ENCODE data around the gene OLFML2A.
"Not testable (repeated sequence)": the region's sequence is repeated elsewhere in the genome, so short reads cannot be mapped to it uniquely, and the experiment has no call there.

Gene OLFML2A

DNA sequence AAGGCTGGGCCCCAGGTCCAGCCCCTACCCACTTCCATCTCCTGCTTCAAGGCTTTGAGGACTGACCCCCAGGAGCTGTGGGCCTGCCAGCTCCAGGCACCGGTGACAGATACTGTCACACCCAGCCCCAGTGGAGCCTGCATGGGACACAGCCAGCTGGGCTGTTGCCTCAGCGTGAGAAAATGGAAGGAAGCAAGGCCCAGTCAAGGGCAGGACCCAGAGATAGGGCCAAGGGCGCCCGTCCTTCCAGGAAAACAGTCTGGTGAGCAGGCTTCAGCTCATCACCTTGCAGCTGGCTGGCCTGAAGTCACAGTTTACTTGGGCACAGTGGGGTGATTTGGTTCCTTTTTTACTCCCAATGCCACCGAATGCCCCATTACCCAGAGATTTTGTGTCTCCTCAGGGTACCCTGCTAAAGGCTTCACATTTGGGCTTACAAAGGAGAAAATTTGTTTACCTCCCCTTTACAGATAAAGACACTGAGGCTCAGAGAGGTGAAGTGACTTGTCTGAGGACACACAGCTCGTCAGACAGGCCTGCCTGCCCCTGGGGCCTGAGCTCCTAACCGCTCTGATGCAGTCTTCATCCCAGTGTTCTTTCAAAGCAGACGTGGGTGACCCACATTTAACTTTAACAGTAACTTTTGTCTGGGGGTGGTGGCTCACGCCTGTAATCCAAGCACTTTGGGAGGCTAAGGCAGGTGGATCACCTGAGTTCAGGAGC lies 54.9 kb downstream of the OLFML2A start:
- DNase-seq, result no peak

DNA sequence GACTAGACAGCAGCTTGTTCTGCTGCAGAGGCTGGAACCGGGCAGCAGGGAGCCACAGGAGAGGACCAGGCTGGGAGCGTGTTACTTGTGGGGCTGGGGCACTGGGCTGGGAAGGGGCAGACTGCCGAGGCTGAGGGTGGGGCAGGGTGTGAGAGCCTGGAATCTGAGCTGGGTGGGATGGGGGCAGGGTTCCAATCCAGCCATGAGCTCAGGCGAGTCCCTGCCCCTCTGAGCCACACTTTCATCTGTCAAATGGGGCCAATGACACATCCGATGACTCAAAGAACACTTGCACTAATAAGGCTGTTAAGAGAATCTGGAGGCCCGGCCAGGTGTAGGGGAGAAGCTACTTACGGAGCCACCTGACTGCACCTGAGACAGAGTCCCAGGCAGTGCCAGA lies 57.7 kb downstream of the OLFML2A start:
- no peak for DNase-seq

DNA sequence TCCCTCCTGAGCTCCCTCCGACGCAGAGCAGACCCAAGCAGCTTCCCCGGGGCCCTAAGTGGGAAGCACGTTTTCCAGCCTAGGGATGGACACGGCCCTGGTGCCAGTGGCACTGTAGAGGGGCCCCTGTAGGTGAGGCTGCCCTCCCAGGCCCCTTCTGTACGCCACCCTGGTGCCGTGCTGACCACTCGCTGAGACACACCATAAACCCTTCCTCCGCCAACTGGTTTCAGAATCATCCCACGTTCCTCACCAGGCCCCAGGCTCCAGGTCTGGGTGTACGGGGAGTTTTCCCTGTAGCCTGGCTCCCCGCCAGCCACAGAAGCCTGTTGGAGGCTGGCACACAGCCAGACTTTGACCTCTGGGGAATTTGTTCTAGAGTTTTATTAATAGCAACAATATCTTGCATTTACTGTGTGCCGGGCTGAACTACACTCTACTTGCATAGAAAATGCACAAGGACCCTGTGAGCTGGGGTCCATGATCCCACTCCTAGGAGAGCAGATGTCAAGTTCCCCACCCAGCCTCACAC lies 58.2 kb downstream of the OLFML2A start:
- DNase-seq, result peak; percentile 82

DNA sequence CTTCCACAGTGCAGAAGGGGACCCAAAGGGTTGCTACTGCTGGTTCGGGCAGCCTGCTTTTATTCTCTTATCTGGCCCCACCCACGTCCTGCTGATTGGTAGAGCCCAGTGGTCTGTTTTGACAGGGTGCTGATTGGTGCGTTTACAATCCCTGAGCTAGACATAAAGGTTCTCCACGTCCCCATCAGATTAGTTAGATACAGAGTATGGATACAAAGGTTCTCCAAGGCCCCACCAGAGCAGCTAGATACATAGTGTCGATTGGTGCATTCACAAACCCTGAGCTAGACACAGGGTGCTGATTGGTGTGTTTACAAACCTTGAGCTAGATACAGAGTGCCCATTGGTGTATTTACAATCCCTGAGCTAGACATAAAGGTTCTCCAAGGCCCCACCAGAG lies 61.2 kb downstream of the OLFML2A start:
- not testable (repeated sequence) for DNase-seq

DNA sequence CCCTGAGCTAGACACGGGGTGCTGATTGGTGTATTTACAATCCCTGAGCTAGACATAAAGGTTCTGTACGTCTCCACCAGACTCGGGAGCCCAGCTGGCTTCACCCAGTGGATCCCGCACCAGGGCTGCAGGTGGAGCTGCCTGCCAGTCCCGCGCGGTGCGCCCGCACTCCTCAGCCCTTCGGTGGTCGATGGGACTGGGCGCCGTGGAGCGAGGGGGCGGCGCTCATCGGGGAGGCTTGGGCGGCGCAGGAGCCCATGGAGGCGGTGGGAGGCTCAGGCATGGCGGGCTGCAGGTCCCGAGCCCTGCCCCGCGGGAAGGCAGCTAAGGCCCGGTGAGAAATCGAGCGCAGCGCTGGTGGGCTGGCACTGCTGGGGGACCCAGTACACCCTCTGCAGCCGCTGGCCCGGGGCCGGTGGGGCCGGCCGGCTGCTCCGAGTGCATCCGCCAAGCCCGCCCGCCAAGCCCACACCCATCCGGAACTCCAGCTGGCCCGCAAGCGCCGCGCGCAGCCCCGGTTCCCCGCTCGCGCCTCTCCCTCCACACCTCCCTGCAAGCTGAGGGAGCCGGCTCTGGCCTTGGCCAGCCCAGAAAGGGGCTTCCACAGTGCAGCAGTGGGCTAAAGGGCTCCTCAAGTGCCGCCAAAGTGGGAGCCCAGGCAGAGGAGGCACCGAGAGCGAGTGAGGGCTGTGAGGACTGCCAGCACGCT lies 61.8 kb downstream of the OLFML2A start:
- DNase-seq, result not testable (repeated sequence)

DNA sequence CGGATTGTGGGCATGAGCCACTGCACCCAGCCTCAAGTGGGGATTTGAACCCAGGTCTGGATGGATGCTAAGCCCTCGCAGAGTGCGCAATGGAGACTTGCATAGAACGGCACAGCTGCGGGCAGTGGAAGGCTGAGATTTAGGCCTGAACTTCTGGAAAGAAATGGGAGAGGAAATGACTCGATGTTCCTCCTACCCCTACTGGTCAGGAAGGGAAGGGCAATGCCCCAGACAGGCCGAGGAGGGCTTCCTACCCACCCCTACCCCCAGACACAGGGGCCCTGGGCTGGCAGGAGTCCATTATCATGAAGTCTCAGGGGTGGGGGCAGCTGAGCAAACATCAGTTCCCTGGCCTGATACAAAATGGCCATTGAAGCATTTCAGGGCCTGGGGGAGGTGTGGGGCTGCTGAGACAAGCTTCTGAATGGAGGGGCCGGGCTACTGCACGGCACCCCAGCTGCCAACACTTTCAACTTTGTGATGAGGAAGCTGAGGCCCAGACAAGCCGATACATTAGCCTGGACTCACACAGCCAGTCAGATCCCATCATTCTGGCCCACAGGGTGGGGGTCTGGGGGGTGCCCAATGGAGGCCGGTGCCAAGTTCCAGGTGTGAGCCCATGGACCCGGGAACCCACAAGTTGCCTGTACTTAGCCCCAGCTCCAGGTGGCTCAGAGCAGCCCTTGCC lies 62.8 kb downstream of the OLFML2A start:
- no peak for DNase-seq

DNA sequence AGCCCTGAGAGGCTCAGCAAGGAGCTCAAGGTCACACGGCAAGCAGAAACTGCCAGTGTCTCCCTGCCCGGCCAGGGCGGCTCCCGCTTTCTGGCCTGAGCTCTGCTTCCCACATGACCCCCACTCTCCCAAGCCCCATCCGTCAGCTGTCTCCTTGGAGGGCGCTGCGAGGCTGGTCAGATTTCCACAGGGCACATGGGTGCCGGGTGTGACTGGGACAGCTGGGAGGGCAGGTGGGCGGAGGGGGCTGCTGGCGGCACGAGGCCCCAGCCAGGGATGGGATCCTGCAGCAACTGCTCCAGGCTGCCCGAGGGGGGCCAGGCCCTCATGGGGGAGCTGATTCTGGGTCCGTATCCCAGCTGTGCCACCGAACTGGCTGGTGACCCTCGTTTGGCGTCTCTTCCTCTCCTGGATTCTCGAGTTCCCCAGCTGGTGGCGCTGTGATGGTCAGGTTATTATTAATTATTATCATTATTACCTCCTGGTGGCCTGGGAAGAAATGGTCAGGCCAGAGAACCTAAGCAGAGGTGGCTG lies 63.4 kb downstream of the OLFML2A start:
- DNase-seq, result no peak

DNA sequence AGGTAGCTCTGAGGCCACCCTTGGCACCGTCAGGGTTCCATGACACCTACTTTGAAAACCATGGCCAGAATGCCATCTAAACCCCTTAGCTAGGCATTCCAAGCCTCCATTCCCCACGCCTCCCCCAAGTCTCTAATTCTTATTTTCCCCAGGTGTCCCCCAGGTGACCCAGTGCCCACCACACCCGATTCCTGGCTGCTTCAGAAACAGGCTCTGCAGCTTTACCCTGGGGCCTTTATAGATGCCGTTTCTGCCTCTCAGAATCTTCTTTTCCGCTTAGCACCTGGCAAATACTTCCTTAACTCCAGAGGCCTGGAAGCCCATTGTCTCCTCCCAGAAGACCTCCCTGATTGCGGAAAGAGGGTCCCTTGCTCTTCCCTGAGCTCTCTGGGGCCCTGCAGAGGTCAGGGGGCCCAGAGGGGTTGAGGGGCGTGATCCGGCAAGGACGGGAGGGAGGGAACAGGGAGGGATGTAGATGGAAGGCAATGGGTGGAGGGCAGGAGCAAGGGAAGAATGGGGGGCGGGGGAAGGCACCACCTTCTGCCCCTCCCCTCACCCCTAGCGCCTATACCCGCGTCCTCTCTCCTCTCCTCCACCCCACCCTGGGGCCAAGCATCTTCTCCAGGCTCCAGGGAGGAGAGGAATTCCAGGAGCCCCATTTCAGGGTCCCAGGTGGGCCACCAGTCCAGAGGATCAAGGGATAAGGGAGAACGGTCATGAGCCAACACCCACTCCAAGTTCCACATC lies 64.3 kb downstream of the OLFML2A start:
- DNase-seq, result no peak

DNA sequence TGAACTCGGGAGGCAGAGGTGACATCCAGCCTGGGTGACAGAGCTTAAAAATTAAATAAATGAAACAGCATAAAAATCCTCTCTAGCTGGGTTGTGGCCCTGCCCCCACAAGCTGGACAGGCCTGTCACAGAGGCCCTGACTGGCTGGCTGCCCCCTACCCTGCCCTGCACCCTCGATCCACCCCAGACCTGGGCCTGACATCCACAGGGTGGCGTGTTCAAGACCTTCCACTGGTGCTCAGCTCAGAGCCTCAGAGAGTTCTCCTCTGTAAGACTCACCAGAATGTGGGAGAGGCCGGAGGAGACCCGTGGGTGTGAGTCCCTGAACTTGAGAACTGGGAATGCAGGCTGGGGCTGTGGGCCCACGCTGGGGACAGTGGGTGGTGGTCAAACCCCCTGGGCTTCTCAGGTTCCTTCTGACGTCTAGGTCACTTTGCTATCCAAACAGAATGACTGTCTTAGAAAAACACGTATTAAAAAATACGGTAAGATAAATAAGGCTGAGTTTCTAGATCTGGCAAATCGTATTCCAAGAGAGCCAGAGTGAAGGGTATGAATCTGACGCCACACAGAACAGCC lies 66.6 kb downstream of the OLFML2A start:
- no peak for DNase-seq

DNA sequence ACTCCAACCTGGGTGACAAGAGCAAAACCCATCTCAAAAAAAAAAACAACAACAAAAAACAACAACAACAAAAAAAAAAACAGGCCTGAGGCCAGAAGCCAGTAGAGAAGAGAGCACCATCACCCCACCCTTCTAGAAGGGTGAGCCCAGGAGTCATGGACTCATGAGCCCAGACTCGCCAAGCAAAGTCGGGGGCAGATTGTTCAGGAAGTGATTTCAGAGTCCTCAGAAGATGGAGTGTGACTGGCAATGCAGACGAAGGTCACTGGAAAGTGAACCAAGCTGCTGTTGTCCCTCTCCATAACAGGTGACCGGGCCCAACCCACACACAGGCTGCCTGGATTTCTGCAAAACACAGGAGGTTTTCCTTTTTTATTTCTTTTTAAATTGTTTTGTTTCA lies 67.4 kb downstream of the OLFML2A start:
- no peak for DNase-seq

DNA sequence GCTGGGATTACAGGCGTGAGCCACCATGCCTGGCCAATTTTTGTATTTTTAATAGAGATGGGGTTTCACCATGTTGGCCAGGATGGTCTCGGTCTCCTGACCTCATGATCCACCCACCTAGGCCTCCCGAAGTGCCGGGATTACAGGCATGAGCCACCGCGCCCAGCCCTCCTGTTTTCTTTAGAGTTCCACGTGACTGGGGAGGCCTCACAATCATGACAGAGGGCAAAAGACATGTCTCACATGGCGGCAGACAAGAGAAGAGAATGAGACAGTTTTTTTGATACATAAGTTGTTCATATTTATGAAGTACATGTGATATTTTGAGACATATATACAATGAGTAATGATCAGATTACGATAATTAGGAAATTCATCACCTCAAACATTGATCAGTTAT lies 69.5 kb downstream of the OLFML2A start:
- not testable (repeated sequence) for DNase-seq

DNA sequence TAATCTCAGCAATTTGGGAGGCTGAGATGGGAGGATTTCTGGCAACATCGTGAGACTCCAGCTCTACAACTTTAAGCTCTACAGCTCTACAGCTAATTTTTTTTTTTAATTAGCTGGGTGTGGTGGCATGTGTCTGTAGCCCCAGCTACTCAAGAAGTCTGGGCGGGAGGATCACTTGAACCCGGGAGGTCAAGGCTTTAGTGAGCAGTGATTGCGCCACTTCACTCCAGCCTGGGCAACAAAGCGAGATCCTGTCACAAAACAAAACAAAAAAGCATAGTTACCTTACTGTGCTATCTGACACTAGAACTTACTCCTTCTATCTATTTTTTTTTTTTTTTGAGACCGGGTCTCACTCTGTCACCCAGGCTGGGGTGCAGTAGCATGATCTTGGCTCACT lies 70.0 kb downstream of the OLFML2A start:
- DNase-seq, result no peak

DNA sequence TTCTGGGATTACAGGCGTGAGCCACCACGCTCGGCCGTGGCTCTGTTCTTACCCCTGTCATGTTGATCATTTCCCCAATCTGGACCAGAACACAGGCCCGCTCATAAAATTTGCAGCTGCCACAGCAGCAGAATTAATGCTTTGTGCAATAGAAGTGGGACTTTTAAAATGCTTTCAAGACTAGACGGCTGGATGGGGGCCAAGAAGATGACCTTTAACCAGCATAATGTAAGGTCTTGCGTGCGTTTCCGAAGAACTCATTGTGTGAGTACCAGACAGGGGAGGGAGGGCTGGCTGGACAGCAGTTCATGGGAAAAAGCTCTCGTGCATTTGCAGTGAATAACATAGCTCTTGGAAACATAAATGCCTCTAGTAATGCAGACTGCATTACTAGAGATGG lies 72.9 kb downstream of the OLFML2A start:
- DNase-seq, result no peak

DNA sequence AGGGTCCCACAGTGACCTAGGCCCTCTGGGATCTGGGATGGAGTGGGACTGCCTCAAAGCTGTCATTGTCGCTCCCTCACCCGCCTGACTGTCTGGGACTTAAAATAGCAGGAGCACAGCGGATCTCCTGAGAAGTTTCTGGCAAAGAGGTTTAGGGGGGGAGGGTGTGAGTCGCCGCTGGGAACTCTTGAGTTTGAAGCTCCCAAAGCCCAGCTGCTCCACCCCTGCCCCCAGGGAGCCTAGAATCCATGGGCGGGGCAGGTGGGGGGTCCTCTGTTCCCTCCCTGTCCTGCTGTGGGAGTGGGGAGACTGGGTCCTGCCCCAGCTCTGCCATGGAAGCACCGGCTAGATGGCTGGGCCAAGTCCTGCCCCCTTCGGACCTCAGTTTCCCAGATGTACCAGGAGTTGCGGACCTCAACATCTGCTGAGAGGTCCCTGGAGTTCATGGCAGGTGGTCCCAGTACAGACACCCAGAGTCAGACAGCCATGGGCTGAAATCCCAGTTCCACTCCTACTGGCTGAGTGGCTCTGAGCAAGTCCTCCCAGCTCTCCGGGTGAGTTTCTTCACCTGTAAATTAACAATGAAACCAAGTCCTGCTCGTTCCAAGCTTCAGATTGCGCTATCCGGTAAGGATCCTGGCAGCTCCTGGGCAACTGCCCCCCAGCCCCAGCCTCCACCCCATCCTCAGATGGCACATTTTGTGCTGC lies 75.3 kb downstream of the OLFML2A start:
- DNase-seq, result no peak

DNA sequence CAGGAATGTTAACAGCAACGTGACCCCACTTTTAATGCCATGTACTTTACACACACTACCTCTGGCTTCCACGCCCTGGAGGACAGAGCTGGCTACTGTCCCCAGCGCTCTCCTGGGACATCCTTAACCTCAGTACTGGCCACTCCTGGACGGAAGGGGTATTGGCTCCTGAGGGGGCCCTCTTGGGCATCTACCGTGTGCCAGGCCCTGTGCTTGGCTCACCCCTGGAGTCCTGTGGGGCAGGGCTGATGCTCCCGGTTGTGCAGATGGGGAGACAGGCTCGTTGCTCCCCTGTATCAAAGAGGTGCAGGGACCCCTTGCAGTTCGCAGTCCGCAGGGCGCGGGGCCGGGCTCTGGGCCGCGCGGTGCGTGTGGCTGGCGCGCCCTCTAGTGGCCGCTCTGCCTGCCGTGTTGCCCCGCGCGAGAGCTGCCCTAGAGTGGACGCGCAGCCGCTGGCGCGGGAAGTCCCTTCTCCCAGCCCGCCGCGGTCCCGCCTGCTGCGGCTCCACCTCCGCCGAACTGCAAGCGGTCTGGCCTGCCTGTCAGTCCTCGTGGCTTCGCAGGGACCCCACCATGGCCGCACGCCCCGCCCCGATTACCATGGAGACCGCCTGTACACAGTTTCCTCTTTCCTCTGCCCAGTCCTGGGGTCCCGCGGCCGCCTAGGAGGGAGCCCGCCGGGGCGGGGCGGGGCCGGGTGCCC lies 76.0 kb downstream of the OLFML2A start, which contains the start of gene WDR38:
TSS of gene WDR38 (plus strand) at position 632 of the 703 bp plus-strand sequence. CDS start 72 bp downstream, outside the sequence.
- DNase-seq, result no peak

DNA sequence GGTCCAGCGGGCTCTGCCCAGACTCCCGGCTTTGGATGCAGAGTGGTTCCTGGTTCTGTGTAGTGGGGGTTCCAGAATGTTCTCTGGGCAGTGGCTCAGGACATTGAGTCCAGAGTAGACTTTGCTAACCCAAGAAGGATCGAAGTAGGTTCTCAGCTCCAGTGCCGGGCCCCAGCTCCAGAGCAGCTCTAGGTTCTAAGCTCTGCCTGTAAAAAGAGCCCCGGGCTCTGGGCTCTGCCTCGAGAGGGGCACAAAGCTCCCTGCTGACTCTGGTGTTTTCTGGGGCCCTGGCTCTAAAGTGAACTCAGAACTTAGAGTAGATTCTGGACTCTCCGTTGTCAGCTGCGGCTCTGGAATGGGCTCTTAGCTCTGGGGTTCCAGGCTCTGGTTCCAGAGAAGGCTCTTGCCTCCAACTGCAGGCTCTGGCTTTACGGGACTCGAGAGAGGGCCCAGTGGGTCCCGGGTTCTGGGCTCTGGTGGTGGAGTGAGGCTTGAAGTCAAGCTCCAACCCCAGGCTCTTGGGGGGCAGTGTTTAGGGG lies 76.7 kb downstream of the OLFML2A start:
- no peak for DNase-seq

DNA sequence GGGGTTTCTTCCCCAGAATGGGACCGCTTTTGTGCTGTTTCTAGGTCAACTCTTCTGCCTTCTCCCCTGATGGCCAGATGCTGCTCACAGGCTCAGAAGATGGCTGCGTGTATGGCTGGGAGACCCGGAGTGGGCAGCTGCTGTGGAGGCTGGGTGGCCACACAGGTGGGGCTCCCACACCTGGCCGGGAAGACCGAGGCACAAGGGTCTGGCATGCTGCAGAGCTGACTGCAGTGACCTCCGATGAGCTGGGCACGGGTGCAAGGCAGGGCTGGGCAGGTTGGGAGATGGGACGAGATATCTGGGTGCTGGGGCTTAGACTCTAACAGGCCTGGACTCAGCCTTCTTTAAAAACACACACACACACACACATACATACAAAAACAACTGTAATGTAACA lies 77.2 kb downstream of the OLFML2A start:
- DNase-seq, result no peak

DNA sequence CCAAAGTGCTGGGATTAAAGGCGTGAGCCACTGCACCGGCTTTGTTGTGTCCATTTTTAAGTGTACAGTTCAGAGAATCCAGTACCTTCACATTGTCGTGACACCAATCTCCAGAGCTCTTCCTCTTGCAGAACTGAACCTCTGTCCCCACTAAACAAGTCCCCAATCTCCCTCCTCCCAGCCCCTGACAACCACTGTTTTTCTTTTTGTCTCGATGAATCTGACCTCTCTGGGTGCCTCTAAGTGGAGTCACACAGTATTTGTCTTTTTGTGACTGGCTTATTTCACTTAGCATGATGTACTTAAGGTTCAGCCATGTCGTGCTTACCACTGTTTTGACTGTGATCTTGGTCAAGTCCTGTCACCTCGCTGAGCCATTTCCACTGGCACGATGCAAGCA lies 77.9 kb downstream of the OLFML2A start:
- DNase-seq, result no peak

DNA sequence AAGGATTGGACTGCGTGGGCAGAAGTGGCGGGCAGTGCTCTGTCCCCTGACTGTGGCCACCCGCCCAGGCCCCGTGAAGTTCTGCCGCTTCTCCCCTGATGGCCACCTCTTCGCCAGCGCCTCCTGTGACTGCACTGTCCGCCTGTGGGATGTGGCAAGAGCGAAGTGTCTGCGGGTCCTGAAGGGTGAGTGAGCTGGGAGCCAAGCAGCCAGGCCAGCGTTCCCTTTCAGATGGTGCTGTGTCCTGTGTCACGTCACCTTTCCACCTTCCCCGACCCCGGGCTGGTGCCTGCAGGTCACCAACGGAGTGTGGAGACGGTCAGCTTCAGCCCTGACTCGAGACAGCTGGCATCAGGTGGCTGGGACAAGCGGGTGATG lies 78.6 kb downstream of the OLFML2A start:
- no peak for DNase-seq

DNA sequence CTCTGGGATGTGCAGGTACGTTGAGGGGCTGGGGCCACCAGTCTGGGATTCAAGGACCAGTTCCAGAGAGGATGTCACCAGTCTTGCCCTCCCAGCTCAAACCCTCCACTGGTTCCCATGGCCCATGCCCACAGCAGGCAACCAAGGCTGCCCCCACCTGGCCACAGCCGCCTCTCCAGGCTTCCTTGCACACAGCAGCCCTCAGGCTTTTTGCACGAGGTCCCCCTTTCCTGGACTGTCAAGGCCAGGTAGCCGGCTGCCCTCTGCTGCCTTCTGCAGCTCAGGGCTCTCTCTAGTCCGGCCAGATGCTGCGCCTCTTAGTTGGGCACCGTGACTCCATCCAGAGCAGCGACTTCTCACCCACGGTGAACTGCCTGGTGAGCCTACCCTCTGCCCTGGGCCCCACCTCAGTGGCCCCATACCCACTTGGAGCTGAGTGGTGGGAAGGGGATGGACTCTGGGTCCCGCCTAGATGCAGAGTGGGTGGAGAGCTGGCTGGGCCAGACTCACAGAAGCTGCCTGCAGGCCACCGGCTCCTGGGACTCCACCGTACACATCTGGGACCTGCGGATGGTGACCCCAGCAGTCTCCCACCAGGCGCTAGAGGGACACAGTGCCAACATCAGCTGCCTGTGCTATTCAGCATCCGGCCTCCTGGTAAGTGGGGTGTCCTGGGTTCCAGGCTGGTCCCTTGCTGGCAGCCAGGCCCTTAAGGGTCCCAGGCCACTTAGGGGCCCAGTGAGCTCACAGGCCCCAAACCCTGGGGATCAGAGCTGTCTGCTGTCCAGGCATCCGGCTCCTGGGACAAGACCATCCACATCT lies 79.2 kb downstream of the OLFML2A start:
- DNase-seq, result no peak

Measured in NCI-H1694 (cell line).